OCI-LY1 (cell line): ENCODE measurements around the gene PXDN.

ENCODE experiments used
- EZH2 ChIP-seq: fragments of 200-600 bp; sonication (generic), shearing (Covaris generic); IDR thresholded peaks from 2 replicates; pipeline ENCODE4 v1.8.0; 2017; ENCODE audit warnings: borderline replicate concordance, mixed run types, mild to moderate bottlenecking, antibody characterized with exemption, low read length, moderate library complexity, mixed read lengths
- TF ChIP-seq, protein P1 (sequence below): fragments of 200-600 bp; sonication (generic), shearing (Covaris generic); IDR thresholded peaks from 2 replicates; pipeline ENCODE4 v1.5.1; 2017; ENCODE audit warnings: mild to moderate bottlenecking, antibody characterized with exemption, low read length, moderate library complexity, mixed read lengths

DNA sequence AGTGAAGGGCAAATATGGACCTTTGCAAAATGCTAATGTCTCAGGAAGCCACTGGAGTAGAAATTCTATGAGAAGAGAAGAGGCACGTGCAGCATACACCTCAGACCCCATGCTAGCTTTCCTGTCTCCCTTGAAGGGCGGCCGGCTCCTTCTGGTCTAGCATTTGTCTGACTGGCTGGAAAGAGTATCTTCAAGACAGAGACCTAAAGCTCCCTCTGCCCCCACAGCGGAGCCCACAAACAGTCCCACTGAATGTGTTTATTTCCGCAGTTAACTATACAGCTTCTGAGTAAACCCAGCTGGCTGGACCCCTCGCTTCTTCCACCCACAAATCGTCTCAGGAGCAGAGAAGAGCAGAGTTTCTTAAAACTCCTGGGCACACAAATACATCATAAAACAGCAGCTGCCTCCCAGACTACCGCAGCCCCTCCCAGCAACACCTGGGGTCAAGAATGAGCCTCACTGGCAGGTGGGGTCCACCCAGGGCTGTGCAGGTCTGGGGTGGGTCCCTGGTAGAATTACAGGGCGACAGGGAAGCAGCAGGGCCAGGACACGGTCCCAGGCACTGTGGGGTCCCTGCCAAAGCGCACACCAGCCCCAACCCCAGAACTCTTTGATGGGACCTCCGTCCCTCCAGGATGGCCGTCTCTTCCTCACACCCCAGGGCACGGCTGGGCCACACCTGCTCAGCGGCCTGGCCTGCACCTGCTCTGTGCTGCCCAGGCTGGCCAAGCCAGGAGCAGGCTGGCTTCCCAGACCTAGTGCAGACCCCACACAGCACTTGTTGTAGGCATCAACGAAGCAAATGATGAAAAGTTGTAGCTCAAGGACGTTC lies 103.8 kb downstream of the PXDN start:
- TF ChIP-seq, protein P1, sequence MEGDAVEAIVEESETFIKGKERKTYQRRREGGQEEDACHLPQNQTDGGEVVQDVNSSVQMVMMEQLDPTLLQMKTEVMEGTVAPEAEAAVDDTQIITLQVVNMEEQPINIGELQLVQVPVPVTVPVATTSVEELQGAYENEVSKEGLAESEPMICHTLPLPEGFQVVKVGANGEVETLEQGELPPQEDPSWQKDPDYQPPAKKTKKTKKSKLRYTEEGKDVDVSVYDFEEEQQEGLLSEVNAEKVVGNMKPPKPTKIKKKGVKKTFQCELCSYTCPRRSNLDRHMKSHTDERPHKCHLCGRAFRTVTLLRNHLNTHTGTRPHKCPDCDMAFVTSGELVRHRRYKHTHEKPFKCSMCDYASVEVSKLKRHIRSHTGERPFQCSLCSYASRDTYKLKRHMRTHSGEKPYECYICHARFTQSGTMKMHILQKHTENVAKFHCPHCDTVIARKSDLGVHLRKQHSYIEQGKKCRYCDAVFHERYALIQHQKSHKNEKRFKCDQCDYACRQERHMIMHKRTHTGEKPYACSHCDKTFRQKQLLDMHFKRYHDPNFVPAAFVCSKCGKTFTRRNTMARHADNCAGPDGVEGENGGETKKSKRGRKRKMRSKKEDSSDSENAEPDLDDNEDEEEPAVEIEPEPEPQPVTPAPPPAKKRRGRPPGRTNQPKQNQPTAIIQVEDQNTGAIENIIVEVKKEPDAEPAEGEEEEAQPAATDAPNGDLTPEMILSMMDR: no peak
- TF ChIP-seq EZH2: no peak
